Stimulated activated naive CD8-positive, alpha-beta T cell treated with anti-CD3 and anti-CD28 coated beads, Interleukin-15, Interleukin-2, amounts not matched to agents 100 U/mL and 50 U/mL, for 24 hours (primary cell): ENCODE measurements around the gene CNTFR.

ENCODE experiments used
- ATAC-seq: fragments of 150-1000 bp; cut with Tn5 transposase; one replicate; pipeline ENCODE4 v1.10.0; 2021
- DNase-seq: peaks from one replicate; pipeline ENCODE4 v3.0.0; 2021

The CNTFR gene

DNA sequence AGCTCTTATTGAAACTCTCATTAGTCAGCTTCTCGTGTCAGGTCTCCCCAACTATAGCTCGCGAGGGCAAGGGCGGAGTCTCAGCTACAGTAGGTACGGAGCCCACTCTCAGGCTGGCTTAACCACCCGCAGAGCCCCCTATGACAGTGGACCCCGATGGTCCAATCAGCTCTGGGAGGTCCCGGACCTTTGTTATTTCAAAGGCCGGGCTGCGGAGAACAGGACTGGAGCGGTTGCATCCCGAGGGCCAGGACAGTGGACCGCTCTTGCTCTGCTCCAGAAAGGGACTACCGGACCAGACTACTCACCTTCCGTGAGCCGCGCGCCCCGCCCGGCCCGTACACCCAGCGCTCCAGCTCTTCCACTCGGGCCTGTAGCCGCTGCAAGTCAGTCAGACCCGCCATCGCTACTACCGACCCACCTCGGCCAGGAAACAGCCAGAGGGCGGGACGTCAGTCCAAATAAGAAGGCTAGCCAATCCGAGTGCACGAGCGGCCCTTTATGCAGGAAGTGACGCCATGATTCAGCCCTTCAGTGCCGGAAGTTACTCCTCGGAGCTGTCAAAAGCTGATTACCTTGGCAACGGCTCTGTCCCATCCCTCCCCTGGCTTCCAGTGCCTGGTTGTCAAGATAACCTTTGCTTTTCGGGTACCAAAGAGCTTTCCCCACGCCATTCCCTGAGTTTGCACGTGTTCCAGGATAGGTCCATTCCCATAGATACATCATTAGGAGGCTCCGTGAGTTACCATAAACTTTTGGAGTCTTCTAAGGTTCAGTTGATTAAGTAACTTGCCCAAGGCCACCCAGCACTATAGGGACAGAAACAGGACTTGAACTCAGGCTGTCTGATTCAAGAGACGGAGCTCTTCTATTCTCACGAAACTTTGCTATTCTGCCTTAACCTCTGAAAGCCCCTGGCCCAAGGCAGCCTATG lies 30.8 kb upstream of the CNTFR start, which contains the start of gene DCTN3:
DCTN3 (minus strand) TSS at position 435 of the 934 bp plus-strand sequence; CDS start at position 404, 31 bp downstream.
- peak; percentile 89 for DNase-seq
- ATAC-seq: peak; percentile 98

DNA sequence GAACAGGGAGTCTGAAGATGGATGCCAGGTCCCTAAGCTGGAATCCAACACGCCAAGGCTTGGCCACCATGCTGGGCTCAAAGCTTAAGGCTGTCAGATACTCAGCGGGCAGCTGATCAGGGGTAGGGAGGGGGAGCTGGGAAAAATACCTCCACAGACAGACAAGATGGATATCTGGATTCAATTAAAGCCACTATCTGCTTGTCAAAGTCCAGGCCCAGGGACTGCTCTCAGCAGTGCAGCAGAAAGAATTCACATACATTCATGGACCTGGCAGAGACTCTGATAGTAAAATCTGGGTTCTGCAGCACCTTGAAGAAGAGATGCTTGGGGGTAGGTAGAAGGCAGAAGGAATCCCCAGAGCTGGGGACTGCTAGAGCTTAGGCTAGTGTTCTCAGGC lies 25.6 kb upstream of the CNTFR start:
- DNase-seq (no peak), ATAC-seq (no peak)

DNA sequence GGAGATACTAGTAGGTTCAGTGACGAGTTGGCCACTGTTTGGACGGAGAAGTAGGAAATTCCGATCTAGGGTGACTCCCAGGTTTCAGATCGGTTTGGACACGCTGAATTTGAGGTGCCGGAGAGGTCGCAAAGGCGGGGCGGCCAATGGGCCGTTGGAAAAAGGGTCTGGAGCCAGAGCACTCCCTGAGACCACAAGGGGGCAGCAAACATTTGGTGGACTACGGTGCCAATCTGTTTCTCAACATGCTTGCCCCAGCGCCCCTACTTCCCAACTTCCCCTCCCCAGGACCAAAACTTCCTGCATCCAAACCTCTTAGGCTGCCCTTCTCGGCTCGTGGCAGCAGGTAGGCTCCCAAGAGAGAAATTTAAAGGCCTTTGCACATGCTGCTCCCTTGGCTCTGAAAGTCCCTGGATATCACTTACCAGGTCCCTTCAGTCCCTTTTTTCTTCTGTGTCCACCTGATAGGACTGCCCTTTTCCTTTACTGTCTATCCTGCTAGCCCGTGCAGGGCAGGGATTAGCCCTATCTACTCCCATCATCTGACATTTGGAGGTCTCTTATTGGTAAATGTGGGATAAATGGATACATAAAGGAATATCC lies 23.4 kb upstream of the CNTFR start:
- peak; percentile 83 for DNase-seq
- ATAC-seq: peak; percentile 44

DNA sequence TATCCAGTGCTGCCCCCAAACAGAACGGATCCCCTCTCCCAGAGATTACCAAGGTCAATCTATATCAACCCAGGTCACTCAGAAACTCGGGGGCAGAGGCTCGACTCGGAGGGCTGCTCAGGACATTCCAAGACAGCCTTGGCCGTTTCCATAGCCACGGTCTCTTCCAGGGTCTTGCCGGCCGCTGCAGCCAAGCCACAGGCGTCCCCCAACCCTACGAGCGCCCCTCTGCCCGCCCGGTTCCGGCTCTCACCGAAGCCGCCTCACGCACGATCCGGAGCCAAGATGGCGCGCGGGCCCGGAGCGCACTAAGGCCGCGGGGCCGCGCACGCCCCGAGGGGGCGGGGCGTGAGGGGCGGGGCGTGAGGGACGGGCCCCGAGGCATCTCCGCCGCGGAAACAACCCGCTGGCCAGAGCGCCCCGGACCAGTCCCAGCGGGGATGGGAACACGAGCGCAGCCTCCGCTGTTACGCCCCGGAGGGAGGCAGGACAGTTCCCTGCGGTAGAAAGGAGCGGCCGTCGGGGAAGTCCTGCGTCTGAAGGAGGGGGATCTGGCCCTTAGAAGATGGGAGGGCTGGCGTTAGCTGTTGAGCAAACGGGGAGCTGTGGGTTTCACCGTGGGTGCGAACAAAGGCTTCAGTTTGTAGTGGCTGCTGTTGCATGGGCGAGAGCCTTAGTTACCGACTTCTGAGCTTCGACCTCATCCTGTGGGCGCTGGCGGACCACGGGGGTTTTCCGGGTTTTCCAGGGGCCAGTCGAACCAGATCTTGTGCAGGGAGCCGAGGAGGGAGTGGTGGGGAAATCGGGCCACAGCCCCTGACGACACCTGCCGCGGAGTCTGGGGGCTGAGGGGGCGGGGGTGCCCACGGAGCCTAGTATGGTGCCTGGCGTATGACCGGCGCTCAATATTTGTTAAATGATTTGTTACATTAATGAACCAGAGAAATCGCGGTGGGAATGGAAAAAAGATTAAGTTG lies 22.6 kb upstream of the CNTFR start, which contains the start of gene RPP25L:
RPP25L (minus strand) TSS at position 287 of the 977 bp plus-strand sequence. CDS start 801 bp downstream, outside the sequence.
- DNase-seq (peak; percentile 87), ATAC-seq (peak; percentile 93)

DNA sequence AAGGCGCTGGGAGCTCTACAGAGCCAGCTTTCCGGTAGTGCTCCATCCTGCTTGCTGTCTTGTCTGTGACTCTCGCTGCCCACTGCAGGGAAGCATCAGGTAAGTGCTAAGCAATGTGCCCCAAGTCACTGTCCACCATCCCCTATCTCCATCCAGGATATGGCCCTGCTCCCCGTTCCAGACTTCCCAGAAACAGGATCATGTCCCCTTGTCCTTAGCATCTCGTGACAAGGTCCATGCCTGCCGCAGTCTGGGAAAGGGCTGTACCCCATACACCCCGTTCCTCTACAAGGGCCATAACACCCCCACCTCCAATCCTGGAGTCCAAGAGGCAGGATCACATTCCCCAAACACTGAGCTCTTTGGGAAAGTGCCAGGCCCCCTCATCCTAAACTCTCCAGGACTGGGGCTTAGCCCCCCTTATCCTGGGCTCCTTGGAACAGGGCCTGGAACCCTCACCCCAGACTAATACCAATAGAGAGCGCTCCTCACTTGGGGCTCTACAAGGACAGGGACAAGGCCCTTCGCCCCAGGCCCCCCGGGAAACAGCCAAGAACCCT lies 21.8 kb upstream of the CNTFR start:
- DNase-seq (no peak), ATAC-seq (no peak)

DNA sequence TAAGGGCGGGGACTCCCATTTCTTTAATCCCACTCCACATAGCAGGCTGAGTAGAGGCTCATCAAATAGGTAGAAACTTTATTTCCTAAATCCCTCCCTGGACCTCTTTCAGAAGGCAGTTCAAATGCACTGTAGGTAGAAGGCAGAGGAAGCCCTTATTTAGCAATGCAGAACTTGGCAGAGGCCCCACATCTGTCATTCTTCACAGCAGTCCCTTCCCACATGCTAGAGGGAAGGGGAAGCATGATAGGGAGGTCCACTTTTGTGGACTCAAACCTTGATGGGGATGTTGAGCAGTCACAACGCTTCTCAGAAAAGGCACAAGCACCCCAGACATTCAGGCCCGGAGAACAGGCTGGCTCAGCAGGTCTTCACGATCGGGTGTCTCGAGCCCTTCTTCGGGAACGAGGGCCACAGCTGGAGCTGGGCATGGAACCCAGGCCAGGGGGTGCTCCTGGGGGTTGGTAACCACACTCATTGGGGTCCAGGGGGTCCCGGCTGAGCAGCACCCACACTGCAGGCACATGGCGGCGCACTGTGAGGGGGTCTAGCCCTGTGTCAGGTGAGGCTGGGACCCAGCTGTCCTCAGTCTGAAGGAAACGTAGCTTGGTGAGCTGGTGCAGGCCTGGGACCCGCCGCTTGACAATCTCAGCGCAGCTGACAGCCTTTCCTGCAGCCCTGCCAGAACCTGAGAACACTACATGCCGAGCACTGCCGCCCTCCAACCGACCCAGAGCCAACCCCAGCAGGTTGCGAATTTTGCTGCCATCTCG lies 21.1 kb upstream of the CNTFR start:
- DNase-seq (no peak), ATAC-seq (no peak)

DNA sequence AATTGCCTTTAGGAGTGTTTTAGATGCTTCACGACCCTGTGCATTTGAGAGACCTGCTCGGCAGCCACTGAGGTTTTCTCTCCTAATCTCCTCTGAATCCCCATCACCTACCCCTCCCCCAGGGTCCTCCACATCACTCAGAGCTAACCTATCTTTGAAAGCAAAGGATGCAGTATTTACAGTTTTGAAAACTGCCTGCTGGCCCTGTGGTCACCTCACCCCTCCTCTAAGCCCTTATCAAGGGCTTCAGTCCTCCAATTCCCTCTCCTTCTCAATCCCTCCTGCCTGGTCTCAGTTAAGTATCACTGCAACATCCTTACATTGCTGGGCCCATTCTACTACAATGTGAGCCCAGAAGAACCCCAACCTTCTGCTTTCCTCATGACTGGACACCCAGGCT lies 17.8 kb upstream of the CNTFR start:
- ATAC-seq (no peak), DNase-seq (no peak)

DNA sequence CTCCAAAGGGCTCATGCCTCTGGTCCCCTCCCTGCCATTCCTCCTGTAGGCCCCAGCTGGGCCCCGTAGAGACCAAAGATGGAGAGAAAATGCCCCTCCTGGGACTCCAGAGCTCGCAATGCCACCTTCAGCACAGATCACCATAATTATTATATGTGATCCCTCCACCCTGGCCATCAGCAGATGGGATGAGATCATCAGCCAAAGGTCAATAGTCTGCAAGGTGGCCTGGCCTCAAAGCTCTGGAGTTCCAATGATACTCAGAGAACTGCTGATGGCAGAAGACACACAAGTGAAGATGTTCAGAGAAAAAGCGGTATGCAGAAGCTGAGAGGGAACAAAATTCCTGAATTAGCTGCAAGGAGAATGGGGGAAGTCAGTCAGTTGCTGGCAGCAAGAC lies 17.4 kb upstream of the CNTFR start:
- ATAC-seq (no peak), DNase-seq (no peak)

DNA sequence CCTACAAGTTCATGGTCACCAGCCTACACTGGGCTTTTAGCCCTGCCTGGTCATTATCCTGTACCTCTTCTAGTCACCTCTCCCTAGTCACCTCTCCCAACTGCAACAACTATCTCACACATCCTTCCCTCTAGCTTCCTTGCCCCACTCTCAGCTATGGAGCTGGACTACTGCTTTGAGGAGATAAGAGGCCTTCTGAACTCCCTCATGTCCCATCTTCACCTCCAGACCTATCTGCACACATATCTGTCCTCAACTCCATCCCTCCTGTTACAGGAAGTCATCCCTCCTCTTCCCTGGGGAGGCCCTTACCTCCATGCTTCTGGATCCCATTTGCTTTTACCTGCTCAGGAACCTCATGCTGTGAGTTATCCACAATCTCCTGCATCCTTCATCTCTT lies 16.7 kb upstream of the CNTFR start:
- ATAC-seq (no peak), DNase-seq (no peak)

DNA sequence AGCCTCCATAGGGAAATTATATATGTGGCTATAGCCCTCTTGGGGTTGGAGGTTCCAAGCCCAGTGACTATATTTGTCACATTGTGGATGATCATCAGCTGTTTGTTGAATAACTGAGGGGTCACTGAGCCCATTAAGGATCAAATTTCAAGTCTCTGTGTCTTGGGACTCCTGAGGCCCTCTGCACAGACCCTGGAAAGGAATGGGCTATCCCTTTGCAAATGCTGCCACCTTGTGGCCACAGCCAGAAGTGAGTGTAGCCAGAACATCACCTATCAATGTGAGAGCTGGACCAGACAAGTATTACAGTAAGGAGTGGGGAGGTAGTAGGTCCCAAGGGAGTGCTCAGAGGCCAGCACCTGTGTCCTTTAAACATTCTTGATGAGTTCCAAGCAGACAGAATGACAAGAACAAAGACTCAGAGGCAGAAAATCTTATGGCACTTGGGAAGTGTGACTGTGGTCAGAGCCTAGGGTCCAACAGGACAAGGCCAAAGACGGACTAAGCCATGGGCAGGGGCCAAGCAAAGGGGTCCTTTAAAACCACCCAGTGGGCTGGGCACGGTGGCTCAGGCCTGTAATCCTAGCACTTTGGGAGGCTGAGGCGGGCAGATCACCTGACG lies 14.2 kb upstream of the CNTFR start:
- ATAC-seq: peak; percentile 87

DNA sequence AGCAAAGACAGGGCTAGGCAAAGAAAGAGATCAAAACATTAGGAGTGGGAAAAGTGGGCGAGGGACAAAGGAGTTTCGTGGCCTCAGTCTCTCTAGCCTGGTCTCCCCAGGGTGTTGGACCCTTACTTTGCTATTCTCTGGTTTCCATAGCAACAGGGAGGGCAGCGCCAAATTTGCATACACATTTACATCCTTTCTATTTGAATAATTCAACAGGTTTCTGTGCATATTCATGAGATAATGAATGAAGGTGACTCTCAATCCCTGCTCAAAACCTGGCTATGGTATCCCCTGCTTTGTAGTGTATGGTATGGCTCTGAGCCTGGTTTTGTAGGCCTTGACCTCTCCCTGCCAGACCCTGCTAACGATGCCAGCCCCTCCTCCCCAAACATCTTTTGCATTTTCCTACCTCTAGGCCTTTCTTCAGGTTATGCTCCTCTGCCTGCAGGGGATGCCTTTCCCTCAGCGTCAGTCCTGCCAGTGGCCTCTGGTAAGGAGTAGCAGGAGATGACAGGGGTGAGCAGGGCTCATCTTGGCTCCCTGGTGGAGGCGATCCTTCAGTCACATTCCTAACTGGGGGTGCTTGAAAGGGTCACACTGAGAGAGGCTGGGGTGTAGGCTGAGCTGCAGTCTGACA lies 12.5 kb upstream of the CNTFR start:
- ATAC-seq (no peak), DNase-seq (no peak)

More for the DNA sequence above, 14.2 kb upstream of the CNTFR start:
- DNase-seq: peak; percentile 87

DNA sequence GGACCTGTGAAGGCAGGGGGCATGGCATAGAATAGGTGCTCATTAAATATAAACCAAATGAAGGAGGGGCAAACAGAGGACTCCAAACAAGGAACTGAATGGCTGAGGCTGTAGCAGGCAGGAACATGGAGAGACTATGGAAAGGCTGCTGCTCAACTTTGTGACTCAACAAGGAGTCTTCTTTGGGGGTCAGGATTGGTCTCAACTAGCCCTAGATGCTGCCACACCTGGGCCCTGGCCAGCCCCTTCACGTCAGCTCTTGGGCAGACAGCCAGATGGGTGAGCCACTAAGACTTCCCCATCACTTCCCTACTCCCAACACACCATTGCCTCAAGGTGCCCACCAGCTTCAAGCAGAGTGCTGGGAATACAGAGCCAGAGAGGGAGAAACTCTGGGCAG lies 11.4 kb upstream of the CNTFR start:
- ATAC-seq (no peak), DNase-seq (no peak)

DNA sequence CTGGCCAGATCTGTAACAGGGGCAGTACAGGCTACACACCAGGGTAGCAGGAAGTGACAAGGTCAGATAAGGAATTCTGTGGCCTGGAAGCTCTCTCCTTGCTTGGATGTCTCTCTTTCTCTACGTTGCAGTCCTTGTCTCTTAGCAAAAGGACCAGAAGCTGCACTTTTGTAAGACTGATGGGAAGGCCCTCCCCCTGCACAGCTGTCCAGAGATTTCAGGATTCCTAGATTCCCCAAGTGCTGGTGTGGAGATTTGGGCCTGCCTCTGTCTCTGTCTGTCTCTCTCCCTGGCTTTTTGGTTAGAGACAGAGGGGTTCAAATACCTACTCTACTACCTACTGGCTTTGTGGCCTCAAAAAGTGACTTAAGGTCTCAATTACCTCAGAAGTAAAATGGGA lies 10.0 kb upstream of the CNTFR start:
- DNase-seq (no peak), ATAC-seq (no peak)

DNA sequence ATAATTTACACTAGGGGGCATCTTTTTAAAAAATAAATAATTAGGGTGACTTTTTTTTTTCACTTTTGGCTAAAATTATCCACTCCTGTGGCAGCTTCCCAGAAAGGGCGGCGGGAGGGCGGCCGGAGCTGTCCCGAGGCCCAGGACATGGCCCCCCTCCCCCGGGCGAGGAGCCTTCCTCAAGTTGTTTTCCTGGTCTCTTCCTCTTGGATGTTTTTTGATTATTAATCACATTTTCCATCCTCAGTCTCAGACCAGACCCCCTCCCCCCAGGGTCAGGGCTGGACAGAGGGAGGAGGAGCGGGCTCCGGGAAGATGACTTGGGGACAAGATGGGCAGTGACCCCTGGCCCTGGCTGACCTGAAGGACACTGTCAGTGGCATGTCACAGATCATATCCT lies 4.7 kb upstream of the CNTFR start:
- DNase-seq (no peak), ATAC-seq (no peak)

DNA sequence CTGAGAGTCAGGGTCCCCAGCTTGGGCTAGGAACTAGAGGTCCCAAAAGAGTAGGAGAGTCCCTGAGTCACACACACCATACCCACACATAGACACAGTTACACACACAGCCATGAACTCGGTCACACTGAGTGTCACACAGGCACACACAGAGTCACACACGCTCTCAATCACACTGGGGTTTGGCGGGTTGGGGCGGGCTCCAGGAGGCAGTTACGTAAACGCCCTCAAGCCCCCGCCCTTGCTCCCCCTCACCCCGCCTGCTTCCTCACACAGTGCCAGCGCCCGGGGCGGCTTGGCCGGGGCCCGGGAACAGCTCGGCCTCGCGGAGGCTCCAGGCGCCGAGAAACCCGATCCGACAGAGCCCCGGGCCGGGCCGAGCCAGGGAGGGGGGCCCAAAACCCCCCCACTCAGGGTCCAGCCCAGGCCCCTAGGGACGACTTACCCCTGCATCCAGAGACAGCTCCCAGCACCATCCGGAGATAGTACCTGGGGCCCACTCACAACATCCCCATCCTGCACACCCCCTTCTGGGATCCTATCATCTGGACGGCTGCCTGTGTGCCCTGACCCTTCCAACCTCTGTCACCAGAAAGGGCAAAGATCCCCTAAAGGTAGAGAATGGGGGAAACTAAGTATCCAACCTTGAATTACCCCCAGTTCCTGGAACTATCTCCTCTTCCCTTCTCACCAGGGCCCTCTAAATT lies 3.5 kb upstream of the CNTFR start:
- ATAC-seq (no peak), DNase-seq (no peak)

DNA sequence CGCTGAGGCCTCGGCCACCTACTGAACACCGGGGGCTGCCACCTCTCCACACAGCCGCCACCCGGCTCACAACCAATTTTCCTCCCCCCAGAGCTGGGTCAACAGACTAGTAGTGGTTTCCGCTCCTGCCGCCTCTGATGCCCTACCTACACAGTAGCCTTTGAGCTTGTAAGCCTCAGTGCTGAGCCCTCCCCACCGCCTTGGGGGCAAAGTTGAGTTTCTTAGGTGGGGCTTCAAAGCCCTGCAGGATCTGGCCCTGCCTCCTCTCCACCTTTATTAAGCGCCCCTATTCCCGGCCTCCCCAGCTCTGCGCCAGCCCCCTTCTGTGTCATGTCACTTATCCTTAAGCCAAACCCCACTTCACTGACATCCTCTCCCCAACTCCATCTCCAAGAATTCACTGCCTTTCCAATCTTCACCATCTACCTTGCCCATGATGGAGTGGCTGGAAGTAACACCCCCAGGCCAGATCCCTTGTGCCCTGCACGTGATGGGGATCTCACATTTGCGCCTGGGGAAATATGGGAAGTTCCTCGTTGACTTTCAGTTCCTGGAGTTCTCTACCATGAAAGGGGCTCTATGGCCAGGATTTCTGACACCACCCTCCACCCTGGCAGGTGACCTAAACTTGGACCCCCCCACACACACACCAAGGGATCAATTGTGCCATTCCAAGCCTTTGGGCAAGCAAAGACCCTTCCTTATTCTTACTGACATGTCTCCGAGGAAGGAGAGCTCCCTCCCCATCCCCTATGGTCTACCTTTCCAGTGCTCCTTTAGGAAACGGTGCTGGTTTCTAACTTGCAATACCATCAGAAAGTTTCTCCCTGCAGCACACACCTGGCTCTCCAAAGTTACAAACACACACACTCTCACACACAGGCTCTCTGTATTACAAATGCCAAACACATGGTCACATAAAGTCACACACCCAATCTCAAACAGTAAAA lies 2.7 kb upstream of the CNTFR start:
- DNase-seq (no peak), ATAC-seq (no peak)

DNA sequence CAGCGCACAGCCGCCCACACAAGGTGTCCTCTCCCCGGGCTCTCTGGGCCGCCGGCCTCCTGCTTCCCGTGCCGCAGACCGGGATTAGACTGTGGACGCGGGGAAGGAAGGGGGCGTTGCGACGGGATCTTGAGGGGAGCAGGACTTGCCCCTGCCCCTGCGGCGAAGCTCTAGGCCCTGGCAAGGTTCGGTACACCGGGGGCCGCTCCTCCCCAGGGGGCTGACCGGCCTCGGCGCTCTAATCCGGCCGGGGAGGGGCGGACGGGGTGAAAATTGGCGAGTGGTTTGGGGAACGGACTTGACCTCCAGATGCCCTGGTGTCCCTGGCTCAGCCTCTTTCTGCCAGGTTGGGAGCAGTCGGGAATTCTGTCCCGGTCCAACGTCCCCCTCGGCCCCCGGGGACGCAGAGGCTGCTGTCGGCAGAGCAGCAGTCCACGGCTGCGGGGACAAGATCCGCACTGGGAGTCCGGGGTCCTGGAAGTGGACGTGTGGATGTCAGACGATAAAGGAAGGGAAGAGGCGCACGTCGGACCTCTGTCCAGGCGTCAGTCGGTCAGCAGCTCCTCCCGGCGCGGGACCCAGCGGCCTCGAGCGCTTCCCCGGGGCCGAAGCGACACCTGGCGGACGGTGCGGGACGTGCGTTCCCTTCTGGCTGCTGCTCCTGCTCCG lies 1.9 kb upstream of the CNTFR start:
- DNase-seq (peak; percentile 90), ATAC-seq (peak; percentile 62)
